Neuron (in vitro differentiated cells): ENCODE measurements around the gene NECAB3.

Experiments used
- H2AFZ ChIP-seq: one replicate; pipeline ENCODE4 v1.6.1; 2013; ENCODE audit warnings: low read depth, mild to moderate bottlenecking, inconsistent platforms, low read length, moderate library complexity
- H3K27me3 ChIP-seq: one replicate; pipeline ENCODE4 v1.6.1; 2013; ENCODE audit warnings: low read length; ENCODE audit not compliant: insufficient read depth
- H3K36me3 ChIP-seq: one replicate; pipeline ENCODE4 v1.6.1; 2013; ENCODE audit warnings: low read length; ENCODE audit not compliant: insufficient read depth
- H3K4me1 ChIP-seq: one replicate; pipeline ENCODE4 v1.6.1; 2013; ENCODE audit warnings: low read length; ENCODE audit not compliant: insufficient read depth
- H3K4me3 ChIP-seq: 2 replicates; pipeline ENCODE4 v1.5.1; 2013; ENCODE audit warnings: mild to moderate bottlenecking, low read length, moderate library complexity
- H3K9me3 ChIP-seq: one replicate; pipeline ENCODE4 v1.6.1; 2013; ENCODE audit warnings: low read length

Gene NECAB3

DNA sequence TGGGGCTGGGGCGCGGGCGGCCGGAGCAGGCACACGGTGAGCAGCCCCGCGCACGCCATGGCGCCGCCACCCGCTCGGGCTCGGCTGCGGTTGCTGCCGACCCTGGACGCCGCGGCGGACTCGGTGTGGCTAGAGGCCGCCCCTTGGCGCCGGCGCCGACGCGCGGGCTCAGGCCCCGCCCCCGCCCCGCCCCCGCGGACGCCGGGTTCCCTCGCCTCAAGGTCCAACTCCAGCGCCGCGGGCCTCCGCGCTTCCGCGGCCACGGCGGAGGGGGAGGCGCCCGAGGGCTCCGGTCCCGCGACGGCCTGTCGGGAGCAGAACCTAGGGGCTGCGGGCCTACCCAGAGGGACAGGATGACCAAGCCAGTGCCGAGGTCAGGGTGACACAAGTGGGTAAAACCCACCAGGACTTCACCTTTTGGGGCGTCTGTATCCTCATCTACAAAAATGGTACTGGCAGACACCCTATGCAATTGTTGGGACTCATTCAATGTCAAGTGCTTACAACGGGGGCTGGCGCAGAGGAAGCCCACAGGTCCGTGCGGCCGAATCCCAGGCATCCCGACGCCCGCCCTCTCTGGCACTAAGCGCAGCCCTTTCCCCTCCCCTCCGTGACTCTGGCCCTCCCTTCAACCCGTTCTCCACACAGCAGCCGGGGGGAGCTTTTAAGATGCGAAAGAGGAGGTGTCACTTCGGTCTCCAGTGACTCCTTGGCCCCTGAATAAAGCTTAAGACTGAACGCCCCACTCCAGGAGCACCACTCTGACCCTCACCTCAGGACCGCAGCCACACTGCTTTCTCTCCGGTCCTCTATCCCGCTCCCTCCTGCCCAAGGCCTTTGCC, at the start of gene NECAB3:
NECAB3 (minus strand) TSS at position 135 of the 842 bp plus-strand sequence; CDS start at position 59, 76 bp downstream.
- H3K36me3 ChIP-seq, result peaks cover 35% of the 10 kb centered on the region
- peaks cover 32% of the 10 kb centered on the region for H3K4me1 ChIP-seq
- peak within 1 kb of the TSS; percentile 73 for H3K4me3 ChIP-seq
- no peaks in the 10 kb centered on the region for H3K9me3 ChIP-seq
- peak within 1 kb of the TSS; percentile 66 for H2AFZ ChIP-seq
- no peaks in the 10 kb centered on the region for H3K27me3 ChIP-seq

GRCh38 chr20:33721391-33722140, 47.3 kb upstream of the NECAB3 start:
- Histone ChIP-seq H2AFZ (no peak overlapping the region), H3K9me3 (no peaks in the 10 kb centered on the region), H3K27me3 (no peaks in the 10 kb centered on the region), H3K4me1 (no peaks in the 10 kb centered on the region), H3K4me3 (no peak overlapping the region), H3K36me3 (no peaks in the 10 kb centered on the region)

DNA sequence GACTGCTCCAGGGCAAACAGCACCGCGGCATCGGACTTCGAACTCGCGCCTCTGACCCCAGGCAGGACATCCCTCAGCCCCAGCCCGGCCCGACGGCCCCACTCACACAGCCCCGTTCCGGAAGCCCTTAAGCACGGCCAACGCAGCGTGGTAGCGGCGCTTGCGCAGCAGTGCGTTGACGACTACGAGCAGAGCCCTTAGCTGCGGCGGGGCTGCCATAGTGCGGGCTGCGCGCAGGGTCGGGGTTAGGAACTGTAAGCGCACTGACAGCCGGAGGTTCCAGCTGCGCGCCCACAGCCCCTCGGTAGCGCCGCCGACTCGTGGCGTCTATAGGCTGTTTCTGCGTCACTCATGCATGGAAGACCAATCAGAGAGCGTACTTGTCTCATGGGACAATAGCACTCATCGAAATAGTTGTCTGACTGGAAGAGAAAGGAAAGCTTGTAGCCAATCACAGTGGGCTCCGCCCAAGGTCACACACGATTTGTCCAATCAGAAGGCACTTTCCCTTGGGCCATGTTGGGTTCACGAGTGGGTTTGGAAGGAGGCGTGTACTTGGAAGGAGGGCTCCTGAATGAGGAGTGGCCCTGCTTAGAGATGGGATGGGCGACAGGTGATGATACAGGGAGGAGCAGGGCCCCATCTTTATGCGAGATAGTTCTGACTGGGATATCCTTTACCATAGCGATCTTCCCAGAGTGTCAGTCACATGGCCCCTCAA, 45.9 kb upstream of the NECAB3 start, which contains the start of gene PXMP4:
PXMP4 (minus strand) TSS at position 322 of the 721 bp plus-strand sequence; CDS start at position 219, 103 bp downstream.
- no peak within 1 kb of the TSS for H2AFZ ChIP-seq
- no peaks in the 10 kb centered on the region for H3K9me3 ChIP-seq
- no peaks in the 10 kb centered on the region for H3K36me3 ChIP-seq
- no peaks in the 10 kb centered on the region for H3K4me1 ChIP-seq
- H3K4me3 ChIP-seq, result no peak within 1 kb of the TSS
- no peaks in the 10 kb centered on the region for H3K27me3 ChIP-seq

GRCh38 chr20:33719277-33719988, 45.2 kb upstream of the NECAB3 start:
- Histone ChIP-seq H3K27me3 (no peaks in the 10 kb centered on the region), H3K36me3 (no peaks in the 10 kb centered on the region), H2AFZ (no peak overlapping the region), H3K9me3 (no peaks in the 10 kb centered on the region), H3K4me1 (no peaks in the 10 kb centered on the region), H3K4me3 (no peak overlapping the region)

- Histone ChIP-seq H3K4me1 (no peaks in the 10 kb centered on the region), H2AFZ (no peak overlapping the region)
These were observed 42.3 kb upstream of the NECAB3 start for GRCh38 chr20:33716498-33716897.

GRCh38 chr20:33713865-33714367, 39.7 kb upstream of the NECAB3 start:
- no peaks in the 10 kb centered on the region for H3K27me3 ChIP-seq
- no peak overlapping the region for H2AFZ ChIP-seq
- no peaks in the 10 kb centered on the region for H3K4me1 ChIP-seq
- H3K9me3 ChIP-seq, result no peaks in the 10 kb centered on the region
- H3K4me3 ChIP-seq, result no peak overlapping the region
- H3K36me3 ChIP-seq, result no peaks in the 10 kb centered on the region

More at GRCh38 chr20:33716498-33716897, 42.3 kb upstream of the NECAB3 start:
- H3K9me3 ChIP-seq, result no peaks in the 10 kb centered on the region
- H3K36me3 ChIP-seq, result no peaks in the 10 kb centered on the region
- H3K4me3 ChIP-seq, result no peak overlapping the region
- H3K27me3 ChIP-seq, result no peaks in the 10 kb centered on the region

DNA sequence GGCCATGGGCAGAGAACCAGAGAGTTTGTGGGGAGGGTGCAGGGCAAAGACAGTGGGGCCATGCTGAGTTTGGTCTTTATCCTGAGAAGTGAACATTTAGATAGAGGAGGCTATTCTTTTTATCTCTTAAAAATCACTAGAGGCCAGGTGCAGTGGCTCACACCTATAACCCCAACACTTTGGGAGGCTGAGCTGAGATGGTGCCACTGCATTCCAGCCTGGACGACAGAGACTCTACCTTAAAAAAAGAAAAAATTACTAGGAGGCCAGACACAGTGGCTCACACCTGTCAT, 37.2 kb upstream of the NECAB3 start:
- Histone ChIP-seq H3K36me3 (no peaks in the 10 kb centered on the region), H3K4me3 (no peak overlapping the region)

DNA sequence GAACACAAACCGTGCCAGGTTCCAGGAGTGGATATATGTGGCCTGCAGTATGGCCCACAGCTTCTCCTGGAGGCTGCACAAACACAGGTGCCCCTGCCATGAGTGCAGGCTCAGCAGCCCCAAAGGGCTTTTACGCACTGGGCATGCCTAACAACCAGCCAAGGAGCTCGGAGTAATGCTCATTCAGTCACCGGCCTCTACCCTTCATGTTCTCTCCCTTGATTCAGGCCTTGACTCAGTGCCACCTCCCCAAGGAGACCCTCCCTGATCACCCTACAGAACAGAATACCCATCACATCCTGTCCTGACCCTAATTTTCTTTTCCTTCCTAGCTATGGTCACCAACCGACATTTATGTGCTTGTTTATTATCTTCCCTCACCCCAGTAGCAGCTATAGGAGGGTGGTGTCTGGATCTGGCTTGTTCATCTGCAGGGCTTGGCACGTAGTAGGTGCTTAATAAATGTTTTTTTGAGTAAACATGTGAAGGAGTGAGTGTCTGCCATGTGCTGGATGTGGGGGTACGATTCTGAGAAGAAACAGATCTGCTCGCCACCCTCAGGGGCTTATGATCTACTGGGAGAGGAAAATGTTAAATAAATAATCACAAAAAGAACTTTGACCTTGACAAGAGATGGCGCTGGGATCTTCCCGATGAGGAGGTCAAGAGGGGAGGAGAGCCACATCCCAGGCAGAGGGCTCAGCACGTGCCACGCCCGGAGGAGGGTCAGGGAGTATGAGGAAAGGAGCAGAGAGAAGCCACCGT, 36.6 kb upstream of the NECAB3 start:
- Histone ChIP-seq H3K36me3 (no peaks in the 10 kb centered on the region), H3K4me1 (no peaks in the 10 kb centered on the region), H3K9me3 (no peaks in the 10 kb centered on the region), H3K4me3 (no peak overlapping the region), H3K27me3 (no peaks in the 10 kb centered on the region), H2AFZ (no peak overlapping the region)

More for the DNA sequence above, 37.2 kb upstream of the NECAB3 start:
- no peaks in the 10 kb centered on the region for H3K9me3 ChIP-seq
- no peaks in the 10 kb centered on the region for H3K4me1 ChIP-seq
- H3K27me3 ChIP-seq, result no peaks in the 10 kb centered on the region
- H2AFZ ChIP-seq, result no peak overlapping the region

GRCh38 chr20:33709905-33710541, 35.8 kb upstream of the NECAB3 start:
- no peak overlapping the region for H2AFZ ChIP-seq
- no peaks in the 10 kb centered on the region for H3K27me3 ChIP-seq
- no peaks in the 10 kb centered on the region for H3K9me3 ChIP-seq
- no peak overlapping the region for H3K4me3 ChIP-seq
- no peaks in the 10 kb centered on the region for H3K36me3 ChIP-seq
- no peaks in the 10 kb centered on the region for H3K4me1 ChIP-seq

DNA sequence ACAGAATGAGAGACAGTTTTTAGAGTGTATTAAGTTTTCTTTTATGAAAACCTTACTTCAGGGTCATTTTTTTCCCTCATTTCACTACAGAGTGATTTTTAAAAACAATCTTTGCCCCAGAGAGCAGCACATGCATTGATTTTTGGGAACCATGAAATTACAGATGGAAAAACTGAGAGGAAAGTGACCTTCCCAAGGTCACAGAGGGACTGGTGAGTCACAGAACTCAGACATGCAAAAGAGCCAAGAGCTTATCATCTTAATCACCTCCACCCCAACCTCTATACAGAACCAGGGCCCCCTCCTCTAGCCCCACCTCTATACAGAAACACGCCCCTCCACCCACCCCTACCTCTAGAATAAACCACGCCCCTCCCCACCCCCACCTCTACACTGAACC, 35.2 kb upstream of the NECAB3 start:
- Histone ChIP-seq H3K4me1 (no peaks in the 10 kb centered on the region), H3K9me3 (no peaks in the 10 kb centered on the region), H2AFZ (no peak overlapping the region)

GRCh38 chr20:33707668-33708067, 33.4 kb upstream of the NECAB3 start:
- Histone ChIP-seq H3K27me3 (no peaks in the 10 kb centered on the region), H2AFZ (no peak overlapping the region), H3K36me3 (no peaks in the 10 kb centered on the region), H3K9me3 (peaks cover 6% of the 10 kb centered on the region), H3K4me3 (no peak overlapping the region), H3K4me1 (no peaks in the 10 kb centered on the region)

More for the DNA sequence above, 35.2 kb upstream of the NECAB3 start:
- Histone ChIP-seq H3K27me3 (no peaks in the 10 kb centered on the region), H3K36me3 (no peaks in the 10 kb centered on the region), H3K4me3 (no peak overlapping the region)
